ENCODE data around the gene ZNF211. TPM values are rescaled to one million over a fixed set of nuclear protein-coding genes. Genes with fewer than 3 reads are reported as not detected.

The ZNF211 gene
- total RNA-seq, 1 experiment from 2014 or later: 16.9 TPM

DNA sequence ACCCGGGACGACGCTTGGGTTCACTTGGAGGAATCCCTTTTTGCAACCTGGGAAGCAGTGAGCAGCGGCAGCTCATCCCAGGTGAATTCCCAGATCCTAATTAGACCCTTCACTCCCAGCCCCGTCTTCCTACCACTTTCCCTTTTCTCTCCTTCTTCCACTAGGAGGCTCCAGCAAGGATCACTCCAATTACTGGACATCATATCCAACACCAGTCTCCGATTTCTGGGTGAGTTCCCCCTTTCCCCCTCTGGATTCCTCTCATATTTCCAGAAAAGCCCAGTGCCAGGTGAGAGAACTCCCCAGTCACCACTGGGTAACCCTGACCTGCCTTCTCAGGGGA is 18.7 kb downstream of the ZNF211 start:
- in situ Hi-C loops (cut with HindIII; ENCODE audit: low sequenced_read_pairs): no loop called here
- no peak for DNase-seq (ENCODE audit: low spot score)

DNA sequence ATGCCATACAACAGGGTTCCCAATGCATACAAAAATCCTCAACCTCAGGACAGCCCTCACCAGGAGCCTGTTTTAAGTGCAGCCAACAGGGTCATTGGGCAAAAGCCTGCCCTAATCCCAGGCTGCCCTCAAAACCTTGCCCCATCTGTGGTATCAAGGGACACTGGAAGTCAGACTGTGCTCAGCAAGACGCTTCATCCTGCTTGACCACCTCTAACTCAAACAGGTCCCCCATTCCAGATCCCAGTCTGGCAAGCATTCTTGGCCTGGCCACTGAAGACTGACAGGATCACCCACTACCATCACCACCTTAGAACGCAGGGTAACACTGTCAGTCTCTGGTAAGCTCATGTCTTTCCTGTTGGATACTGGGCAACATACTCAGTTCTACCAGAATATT is 20.7 kb downstream of the ZNF211 start:
- no peak for DNase-seq (ENCODE audit: low spot score)
- in situ Hi-C loops (cut with HindIII; ENCODE audit: low sequenced_read_pairs): no loop called here

DNA sequence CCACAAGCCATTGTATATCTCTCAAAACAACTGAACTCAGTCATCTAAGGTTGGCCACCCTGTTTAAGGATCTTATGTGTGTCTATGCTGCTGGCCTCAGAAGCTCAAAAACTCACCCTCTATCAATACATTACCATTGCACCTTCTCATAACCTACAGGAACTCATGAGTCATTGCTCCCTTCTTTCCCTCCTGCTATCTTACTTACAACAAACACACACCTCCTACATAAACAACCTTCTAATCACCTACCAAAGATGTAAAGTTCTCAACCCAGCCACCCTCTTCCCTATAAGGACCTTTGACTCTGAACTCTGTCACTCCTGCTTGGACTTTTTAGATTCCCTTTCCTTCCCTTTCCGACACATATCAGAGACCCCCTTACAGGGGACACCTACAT is 22.5 kb downstream of the ZNF211 start:
- DNase-seq (ENCODE audit: low spot score): no peak
- in situ Hi-C loops (cut with HindIII; ENCODE audit: low sequenced_read_pairs): no loop called here

DNA sequence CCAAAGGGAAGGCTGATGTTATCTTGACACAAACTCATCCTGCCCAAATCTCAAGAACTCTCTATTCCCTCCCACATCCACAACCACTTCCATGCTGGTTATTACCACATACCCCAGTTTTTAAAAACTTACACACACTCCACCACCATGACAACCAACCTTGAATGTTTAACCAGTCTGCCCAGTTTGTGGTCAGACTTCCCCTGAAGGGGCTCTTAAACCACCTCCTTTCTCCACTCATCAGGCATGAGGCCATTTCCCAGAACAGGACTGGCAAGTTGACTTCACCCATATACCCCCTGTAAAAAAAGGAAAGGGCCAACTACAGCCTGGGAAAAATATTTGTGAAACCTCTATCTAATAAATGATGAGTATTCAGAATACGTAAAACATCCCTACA is 23.4 kb downstream of the ZNF211 start:
- no peak for DNase-seq (ENCODE audit: low spot score)
- in situ Hi-C loops (cut with HindIII; ENCODE audit: low sequenced_read_pairs): no loop called here

DNA sequence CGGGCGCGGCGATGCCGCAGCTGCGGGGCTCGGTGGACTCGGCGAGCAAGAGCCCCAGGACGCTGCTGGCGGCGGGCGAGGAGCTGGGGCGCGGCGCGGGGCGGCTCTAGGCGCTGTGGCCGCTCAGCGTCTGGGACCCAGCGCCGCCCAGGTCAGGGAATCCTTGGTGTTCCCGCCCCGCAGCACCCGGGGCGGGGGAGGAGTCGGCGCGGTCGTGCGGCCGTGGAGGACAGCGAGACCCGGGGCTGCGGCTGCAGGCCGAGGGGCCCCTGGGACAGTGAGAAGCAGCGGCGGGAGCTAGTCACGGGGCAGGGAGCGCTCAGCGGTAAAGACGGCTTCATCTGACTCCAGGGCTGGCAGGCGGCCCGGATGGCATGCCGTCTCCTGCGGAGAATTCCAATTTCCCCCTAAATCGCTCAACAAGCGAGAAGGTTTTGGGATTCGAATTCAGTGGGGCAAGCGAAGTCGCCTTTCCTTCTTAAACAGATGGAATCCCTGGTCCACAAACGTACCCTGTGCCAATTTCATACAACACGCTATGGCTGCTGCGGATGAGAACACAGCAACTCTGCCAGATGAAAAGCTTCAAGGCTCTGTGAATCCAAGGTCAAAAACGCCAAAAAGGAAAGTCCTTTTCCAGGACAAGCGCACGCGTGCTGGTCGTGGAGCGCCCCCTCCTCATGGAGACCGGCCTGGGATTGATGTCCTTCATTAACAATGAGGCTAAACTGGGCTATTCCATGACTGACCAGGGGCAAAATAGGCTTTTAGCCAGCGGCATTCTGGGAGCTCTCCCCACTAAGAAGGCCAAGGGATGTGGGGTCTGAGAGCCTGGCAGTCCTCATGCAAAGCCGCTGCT is 31.5 kb downstream of the ZNF211 start:
- DNase-seq (ENCODE audit: low spot score): peak; percentile 73
- in situ Hi-C loops (cut with HindIII; ENCODE audit: low sequenced_read_pairs): no loop called here

DNA sequence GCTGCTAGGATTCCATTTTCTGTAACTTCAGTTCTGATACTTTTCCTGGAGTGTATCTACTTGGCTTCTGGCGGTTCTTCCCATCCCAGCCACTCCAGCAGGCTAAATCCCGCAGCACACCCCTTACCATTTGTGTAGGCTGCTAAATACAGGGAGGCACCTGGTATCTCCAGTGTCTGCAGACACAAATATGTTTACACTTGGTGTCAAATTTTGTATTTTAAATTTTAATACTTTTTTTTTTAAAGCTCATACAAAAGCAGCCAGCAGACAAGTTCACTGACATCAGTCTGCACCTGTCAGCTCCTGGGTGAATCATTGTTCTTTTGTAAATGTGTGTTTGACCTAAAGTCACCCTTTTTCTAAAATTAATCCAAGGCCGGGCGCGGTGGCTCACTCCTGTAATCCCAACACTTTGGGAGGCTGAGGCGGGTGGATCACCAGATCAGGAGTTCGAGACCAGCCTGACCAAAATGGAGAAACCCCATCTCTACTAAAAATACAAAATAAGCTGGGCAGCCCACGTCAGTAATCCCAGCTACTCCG is 32.4 kb downstream of the ZNF211 start:
- DNase-seq (ENCODE audit: low spot score): no peak

DNA sequence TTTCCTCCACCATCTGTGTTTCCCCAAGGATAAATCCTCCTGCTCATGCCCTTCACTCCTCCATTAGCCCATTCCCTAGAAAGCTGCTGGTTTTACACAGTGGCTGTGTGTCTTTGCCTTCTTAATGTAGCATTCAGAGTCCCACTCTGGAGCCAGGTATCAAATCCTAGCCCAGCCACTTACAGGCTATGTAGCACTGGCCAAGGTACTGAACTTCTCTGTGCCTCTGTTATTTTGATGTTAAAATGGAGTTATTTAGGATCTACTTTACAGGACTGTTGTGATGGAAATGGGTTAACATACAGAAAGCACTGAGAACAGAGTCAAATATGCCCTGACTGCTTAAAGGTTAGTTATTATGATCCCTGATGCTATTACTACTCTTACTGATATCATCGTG is 34.3 kb downstream of the ZNF211 start:
- no peak for DNase-seq (ENCODE audit: low spot score)
- in situ Hi-C loops (cut with HindIII; ENCODE audit: low sequenced_read_pairs): no loop called here

More for the DNA sequence above, 32.4 kb downstream of the ZNF211 start:
- in situ Hi-C loops (cut with HindIII; ENCODE audit: low sequenced_read_pairs): no loop called here

DNA sequence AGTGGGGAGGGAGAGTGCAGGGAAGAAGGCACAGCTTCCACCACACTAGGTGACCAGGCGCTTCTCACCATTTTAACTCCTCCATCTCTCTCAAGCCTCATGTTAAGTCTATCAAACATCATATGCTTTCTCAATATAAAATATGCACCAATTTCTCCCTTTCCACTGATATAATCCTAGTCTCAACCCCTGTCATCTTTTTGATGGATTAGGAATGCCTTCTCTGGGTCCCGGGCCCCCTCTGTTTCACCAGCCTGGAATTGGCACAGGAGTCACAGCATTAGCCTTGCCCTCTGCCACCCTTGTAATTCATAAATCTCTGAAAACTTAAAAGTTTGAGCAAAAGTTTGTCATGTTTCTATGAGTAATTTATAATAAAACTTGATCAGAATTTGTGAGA is 35.7 kb downstream of the ZNF211 start, which contains the start of gene ZSCAN4:
TSS of gene ZSCAN4 (plus strand) at position 301 of the 400 bp plus-strand sequence. CDS start 7,211 bp downstream, outside the sequence.
- in situ Hi-C loops (cut with HindIII; ENCODE audit: low sequenced_read_pairs): no loop called here

DNA sequence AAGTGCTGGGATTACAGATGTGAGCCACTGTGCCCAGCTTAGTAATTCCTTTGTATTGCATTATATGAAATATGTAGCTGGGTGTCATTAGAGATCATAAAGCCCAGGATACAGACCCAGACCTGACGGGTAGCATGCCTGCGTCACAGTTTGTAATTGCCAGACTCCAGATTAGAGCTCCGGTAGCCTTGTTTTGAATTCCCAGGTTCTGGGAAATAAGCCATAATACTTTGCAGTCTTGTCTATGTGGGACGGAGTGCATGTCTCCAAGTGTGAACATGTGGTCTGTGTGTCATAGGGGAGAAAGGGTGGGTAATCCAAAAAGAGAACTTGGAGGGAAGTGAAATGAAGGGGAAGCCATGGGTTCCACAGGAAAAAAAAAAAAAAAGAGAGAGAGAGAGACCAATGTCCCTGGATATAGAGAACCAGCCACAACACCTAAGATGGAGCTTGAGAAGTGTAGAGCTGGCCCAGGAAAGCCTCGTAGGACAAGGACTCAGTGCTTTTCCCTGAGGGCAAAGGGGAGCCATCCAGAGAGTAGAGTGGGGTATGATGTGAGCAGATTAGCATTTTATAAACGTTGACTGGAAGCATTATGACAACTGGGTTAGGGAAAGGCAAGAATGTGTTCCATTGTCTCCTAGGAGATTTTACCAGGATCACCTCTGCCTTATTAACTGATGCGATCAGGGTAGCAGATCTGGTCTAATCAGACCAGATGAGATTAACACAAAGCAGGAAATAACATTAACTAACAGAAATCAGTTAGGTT is 38.3 kb downstream of the ZNF211 start:
- no peak for DNase-seq (ENCODE audit: low spot score)
- in situ Hi-C loops (cut with HindIII; ENCODE audit: low sequenced_read_pairs): no loop called here

More for the DNA sequence above, 35.7 kb downstream of the ZNF211 start, which contains the start of gene ZSCAN4:
- DNase-seq (ENCODE audit: low spot score): no peak

DNA sequence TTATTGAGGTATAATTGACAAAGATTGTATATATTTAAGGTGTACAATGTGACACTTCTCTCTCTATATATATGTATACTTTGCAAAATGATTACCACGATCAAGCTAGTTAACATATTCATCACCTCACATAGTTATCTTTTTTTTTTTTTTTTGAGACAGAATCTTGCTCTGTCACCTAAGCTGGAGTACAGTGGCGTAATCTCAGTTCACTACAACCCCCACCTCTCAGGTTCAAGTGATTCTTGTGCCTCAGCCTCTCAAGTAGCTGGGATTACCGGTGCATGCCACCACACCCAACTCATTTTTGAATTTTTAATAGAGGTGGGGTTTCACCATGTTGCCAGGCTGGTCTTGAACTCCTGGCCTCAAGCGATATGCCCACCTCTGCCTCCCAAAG is 39.5 kb downstream of the ZNF211 start:
- no peak for DNase-seq (ENCODE audit: low spot score)
- in situ Hi-C loops (cut with HindIII; ENCODE audit: low sequenced_read_pairs): no loop called here

DNA sequence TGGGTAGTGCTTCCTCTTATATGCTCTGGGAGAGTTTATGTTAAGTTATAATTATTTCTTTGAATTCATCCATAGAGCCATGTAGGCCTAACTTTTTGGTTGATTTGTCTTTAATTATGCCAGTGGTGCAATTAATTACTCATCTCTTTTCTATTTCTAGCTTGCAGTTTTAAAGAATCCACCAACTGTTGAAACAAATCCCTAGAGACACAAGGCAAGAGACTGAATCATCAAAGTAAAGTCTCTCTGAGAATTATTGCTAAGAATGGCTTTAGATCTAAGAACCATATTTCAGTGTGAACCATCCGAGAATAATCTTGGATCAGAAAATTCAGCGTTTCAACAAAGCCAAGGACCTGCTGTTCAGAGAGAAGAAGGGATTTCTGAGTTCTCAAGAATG is 42.9 kb downstream of the ZNF211 start:
- DNase-seq (ENCODE audit: low spot score): no peak
- in situ Hi-C loops (cut with HindIII; ENCODE audit: low sequenced_read_pairs): no loop called here

DNA sequence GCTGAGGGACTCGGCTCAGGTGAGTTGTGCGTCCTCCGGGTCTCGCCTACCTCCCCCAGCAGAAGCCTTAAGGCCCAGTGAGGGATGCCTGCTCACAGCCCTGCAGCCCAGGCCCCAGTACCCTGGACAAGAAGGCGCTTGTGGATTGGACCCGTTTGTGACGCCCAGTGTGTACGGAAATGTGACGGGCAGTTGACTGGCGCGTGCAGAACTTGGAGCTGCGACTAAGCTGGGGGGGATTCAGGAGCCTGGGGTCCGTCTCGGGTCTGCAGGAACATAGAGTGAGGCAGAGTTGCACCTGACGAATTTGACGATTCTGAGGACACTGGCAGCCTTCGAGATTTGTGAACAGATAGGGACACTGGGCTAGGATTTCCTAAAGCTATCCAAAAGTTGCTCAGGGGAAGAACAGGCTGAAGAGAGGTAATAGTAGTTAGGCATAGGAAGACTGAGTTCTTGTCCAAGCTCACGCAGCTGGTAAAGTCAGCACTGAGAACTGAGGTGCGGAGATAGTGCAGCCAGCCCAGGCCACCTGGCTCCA is 49.3 kb downstream of the ZNF211 start:
- DNase-seq (ENCODE audit: low spot score): no peak
- in situ Hi-C loops (cut with HindIII; ENCODE audit: low sequenced_read_pairs): no loop called here

DNA sequence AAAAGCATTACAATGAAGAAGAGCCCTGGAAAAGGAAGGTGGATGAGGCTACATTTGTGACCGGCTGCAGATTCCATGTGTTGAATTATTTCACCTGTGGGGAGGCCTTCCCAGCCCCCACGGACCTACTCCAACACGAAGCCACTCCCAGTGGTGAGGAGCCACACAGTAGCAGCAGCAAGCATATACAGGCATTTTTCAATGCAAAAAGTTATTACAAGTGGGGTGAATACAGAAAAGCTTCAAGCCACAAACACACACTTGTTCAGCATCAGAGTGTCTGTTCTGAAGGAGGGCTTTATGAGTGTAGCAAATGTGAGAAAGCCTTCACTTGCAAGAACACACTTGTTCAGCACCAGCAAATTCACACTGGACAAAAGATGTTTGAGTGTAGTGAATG is 53.8 kb downstream of the ZNF211 start:
- in situ Hi-C loops (cut with HindIII; ENCODE audit: low sequenced_read_pairs): no loop called here
- no peak for DNase-seq (ENCODE audit: low spot score)

DNA sequence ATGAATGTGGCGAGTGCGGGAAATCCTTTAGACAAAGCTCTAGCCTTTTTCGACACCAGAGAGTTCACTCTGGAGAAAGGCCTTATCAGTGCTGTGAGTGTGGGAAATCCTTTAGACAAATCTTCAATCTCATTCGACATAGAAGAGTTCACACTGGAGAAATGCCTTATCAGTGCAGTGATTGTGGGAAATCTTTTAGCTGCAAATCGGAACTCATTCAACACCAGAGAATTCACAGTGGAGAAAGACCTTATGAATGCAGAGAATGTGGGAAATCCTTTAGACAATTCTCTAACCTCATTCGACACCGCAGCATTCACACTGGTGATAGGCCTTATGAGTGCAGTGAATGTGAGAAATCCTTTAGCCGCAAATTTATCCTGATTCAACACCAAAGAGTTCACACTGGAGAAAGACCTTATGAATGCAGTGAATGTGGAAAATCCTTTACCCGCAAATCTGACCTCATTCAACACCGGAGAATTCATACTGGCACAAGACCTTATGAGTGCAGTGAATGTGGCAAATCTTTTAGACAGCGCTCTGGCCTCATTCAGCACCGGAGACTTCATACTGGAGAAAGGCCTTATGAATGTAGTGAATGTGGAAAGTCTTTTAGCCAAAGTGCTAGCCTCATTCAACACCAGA is 54.5 kb downstream of the ZNF211 start:
- in situ Hi-C loops (cut with HindIII; ENCODE audit: low sequenced_read_pairs): no loop called here
- no peak for DNase-seq (ENCODE audit: low spot score)

DNA sequence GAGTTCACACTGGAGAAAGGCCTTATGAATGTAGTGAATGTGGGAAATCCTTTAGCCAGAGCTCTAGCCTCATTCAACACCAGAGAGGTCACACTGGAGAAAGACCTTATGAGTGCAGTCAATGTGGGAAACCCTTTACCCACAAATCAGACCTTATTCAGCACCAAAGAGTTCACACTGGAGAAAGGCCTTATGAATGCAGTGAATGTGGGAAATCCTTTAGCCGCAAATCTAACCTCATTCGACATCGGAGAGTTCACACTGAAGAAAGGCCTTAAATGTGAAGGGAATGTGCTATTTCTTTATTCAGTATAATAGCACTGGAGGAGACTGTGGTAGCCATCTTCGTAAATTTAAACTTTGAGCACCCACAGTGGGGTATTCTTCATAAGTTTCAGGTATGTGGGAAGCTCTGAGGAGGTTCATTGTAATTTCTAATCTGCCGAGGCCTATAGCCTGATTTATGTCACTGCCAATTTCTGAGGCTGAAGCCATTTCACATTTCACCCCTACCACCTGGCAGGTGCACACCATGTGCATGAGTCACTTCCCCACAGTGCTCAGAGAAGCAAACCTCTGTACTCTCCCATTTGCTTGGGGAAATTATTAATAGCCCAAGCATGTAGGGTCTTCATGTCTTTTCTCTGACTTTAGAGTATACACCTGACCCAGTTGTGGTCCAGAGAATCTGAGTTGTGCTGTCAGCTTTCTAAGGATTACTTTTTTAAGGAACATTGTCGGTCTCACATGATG is 55.2 kb downstream of the ZNF211 start:
- in situ Hi-C loops (cut with HindIII; ENCODE audit: low sequenced_read_pairs): no loop called here
- no peak for DNase-seq (ENCODE audit: low spot score)

DNA sequence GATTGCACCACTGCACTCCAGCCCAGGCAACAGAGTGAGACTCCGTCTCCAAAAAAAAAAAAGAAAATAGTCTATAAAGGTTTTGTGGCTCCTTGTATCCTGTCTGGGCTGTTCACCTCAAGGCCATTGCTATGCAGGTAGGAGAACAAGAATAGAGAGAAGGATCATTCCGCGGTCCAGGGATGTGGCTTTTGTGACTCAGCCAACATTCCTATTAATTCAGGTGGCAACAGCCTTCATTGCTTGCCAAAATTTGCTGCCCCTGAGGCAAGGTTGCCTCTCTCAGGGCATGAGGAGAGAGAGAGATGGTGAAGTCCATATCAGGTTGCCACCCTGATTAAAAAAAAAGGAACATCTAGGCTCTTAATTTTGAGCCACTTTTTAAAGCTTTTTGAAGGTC is 56.8 kb downstream of the ZNF211 start:
- in situ Hi-C loops (cut with HindIII; ENCODE audit: low sequenced_read_pairs): no loop called here
- DNase-seq (ENCODE audit: low spot score): no peak

Measured in G401 (cell line).